BE2C (cell line): ENCODE measurements around the gene SNRPE.

Experiments used
- DNase-seq: peaks from one replicate; pipeline ENCODE4 v3.0.0-alpha.2; 2020
- H3K27me3 ChIP-seq: fragments of 250-450 bp; sonication (Bioruptor Pico); 2 replicates; pipeline ENCODE4 v1.5.1; 2020; ENCODE audit warnings: mild to moderate bottlenecking
- H3K36me3 ChIP-seq: fragments of 250-450 bp; sonication (Bioruptor Pico); 2 replicates; pipeline ENCODE4 v1.5.1; 2020; ENCODE audit warnings: mild to moderate bottlenecking
- H3K4me1 ChIP-seq: fragments of 250-450 bp; sonication (Bioruptor Pico); 2 replicates; pipeline ENCODE4 v1.5.1; 2020
- H3K4me3 ChIP-seq: 2 replicates; pipeline ENCODE4 v1.5.1; 2011; ENCODE audit warnings: low read depth, low read length
- H3K9me3 ChIP-seq: fragments of 250-450 bp; sonication (Bioruptor Pico); 2 replicates; pipeline ENCODE4 v1.5.1; 2020
- CTCF ChIP-seq: IDR thresholded peaks from 2 replicates; pipeline ENCODE4 v1.5.1; 2012; ENCODE audit warnings: mild to moderate bottlenecking, low read depth, low read length

Gene SNRPE

GRCh38 chr1:203906932-203907331 is 45.5 kb downstream of the SNRPE start:
- no peaks in the 10 kb centered on the region for H3K36me3 ChIP-seq
- no peaks in the 10 kb centered on the region for H3K4me1 ChIP-seq
- H3K27me3 ChIP-seq: no peaks in the 10 kb centered on the region
- H3K4me3 ChIP-seq: no peak overlapping the region
- TF ChIP-seq CTCF: no peak
- DNase-seq: no peak
- H3K9me3 ChIP-seq: no peaks in the 10 kb centered on the region

- Histone ChIP-seq H3K4me1 (no peaks in the 10 kb centered on the region; the same call in 1 of the 2 replicates), H3K36me3 (no peaks in the 10 kb centered on the region), H3K4me3 (no peak overlapping the region), H3K27me3 (no peaks in the 10 kb centered on the region), H3K9me3 (no peaks in the 10 kb centered on the region)
- no peak for TF ChIP-seq CTCF
- no peak for DNase-seq
These were observed 46.5 kb downstream of the SNRPE start for GRCh38 chr1:203907901-203908300.

GRCh38 chr1:203911806-203912205 is 50.4 kb downstream of the SNRPE start:
- TF ChIP-seq CTCF: no peak
- H3K36me3 ChIP-seq: no peaks in the 10 kb centered on the region
- no peak overlapping the region for H3K4me3 ChIP-seq
- H3K9me3 ChIP-seq: no peaks in the 10 kb centered on the region
- no peaks in the 10 kb centered on the region; the same call in none of the 2 replicates for H3K4me1 ChIP-seq
- DNase-seq: no peak
- no peaks in the 10 kb centered on the region for H3K27me3 ChIP-seq

- Histone ChIP-seq H3K4me1 (no peaks in the 10 kb centered on the region; the same call in none of the 2 replicates), H3K4me3 (no peak overlapping the region), H3K9me3 (no peaks in the 10 kb centered on the region), H3K27me3 (no peaks in the 10 kb centered on the region), H3K36me3 (no peaks in the 10 kb centered on the region)
- no peak for DNase-seq
- TF ChIP-seq CTCF: no peak
These were observed 51.7 kb downstream of the SNRPE start for GRCh38 chr1:203913073-203913521.

GRCh38 chr1:203914292-203914691 is 52.9 kb downstream of the SNRPE start:
- no peaks in the 10 kb centered on the region; the same call in none of the 2 replicates for H3K4me1 ChIP-seq
- H3K9me3 ChIP-seq: no peaks in the 10 kb centered on the region
- no peak for DNase-seq
- no peak for TF ChIP-seq CTCF
- no peaks in the 10 kb centered on the region for H3K27me3 ChIP-seq
- no peaks in the 10 kb centered on the region for H3K36me3 ChIP-seq
- H3K4me3 ChIP-seq: no peak overlapping the region

- Histone ChIP-seq H3K4me3 (no peak overlapping the region), H3K36me3 (no peaks in the 10 kb centered on the region), H3K4me1 (no peaks in the 10 kb centered on the region; the same call in none of the 2 replicates), H3K27me3 (no peaks in the 10 kb centered on the region), H3K9me3 (no peaks in the 10 kb centered on the region)
- DNase-seq: no peak
- no peak for TF ChIP-seq CTCF
These were observed 54.4 kb downstream of the SNRPE start for GRCh38 chr1:203915811-203916210.
